MM.1S (cell line): Measurements from ENCODE around the gene CRNKL1.

Experiments used
- DNase-seq: peaks from one replicate; pipeline ENCODE4 v3.0.0-alpha.2; 2015
- H2AFZ ChIP-seq: fragments of 300-600 bp; sonication (generic); 2 replicates; pipeline ENCODE4 v1.6.0; 2016; ENCODE audit warnings: antibody characterized with exemption, low read length
- H3F3A ChIP-seq: fragments of 300-600 bp; sonication (generic); 2 replicates; pipeline ENCODE4 v1.6.1; 2016; ENCODE audit warnings: mild to moderate bottlenecking, antibody characterized with exemption, low read length, moderate library complexity, mixed read lengths; ENCODE audit not compliant: insufficient read depth
- H3K27ac ChIP-seq: fragments of 300-600 bp; sonication (generic); 2 replicates; pipeline ENCODE4 v1.5.1; 2016; ENCODE audit warnings: mild to moderate bottlenecking, low read length
- H3K27me3 ChIP-seq: fragments of 300-600 bp; sonication (generic); replicated peaks from 2 replicates; pipeline ENCODE4 v1.6.0; 2016; ENCODE audit warnings: low read length; ENCODE audit not compliant: insufficient read depth
- H3K36me3 ChIP-seq: fragments of 300-600 bp; sonication (generic); replicated peaks from 2 replicates; pipeline ENCODE4 v1.6.1; 2016; ENCODE audit warnings: mild to moderate bottlenecking, low read length, mixed read lengths; ENCODE audit not compliant: insufficient read depth
- H3K4me1 ChIP-seq: fragments of 300-600 bp; sonication (generic); 2 replicates; pipeline ENCODE4 v1.6.1; 2016; ENCODE audit warnings: low read length, mixed read lengths
- H3K4me2 ChIP-seq: fragments of 300-600 bp; sonication (generic); 2 replicates; pipeline ENCODE4 v1.6.0; 2016; ENCODE audit warnings: low read depth, low read length
- H3K4me3 ChIP-seq: fragments of 300-600 bp; sonication (generic); 2 replicates; pipeline ENCODE4 v1.5.1; 2016; ENCODE audit warnings: low read length, mixed read lengths
- H3K79me2 ChIP-seq: fragments of 300-600 bp; sonication (generic); 2 replicates; pipeline ENCODE4 v1.6.1; 2016; ENCODE audit warnings: mixed run types, low read length, mixed read lengths
- H3K9ac ChIP-seq: fragments of 300-600 bp; sonication (generic); 2 replicates; pipeline ENCODE4 v1.6.1; 2016; ENCODE audit warnings: low read length, mixed read lengths
- H3K9me2 ChIP-seq: fragments of 300-600 bp; sonication (generic); replicated peaks from 2 replicates; pipeline ENCODE4 v1.6.1; 2016; ENCODE audit warnings: mild to moderate bottlenecking, low read length, mixed read lengths; ENCODE audit not compliant: insufficient read depth
- H3K9me3 ChIP-seq: fragments of 300-600 bp; sonication (generic); replicated peaks from 2 replicates; pipeline ENCODE4 v1.6.1; 2016; ENCODE audit warnings: mild to moderate bottlenecking, low read length, mixed read lengths; ENCODE audit not compliant: insufficient read depth
- H4K20me1 ChIP-seq: fragments of 300-600 bp; sonication (generic); 2 replicates; pipeline ENCODE4 v1.6.1; 2016; ENCODE audit warnings: mild to moderate bottlenecking, low read length, moderate library complexity, mixed read lengths; ENCODE audit not compliant: insufficient read depth
- CTCF ChIP-seq: fragments of 300-600 bp; sonication (generic); IDR thresholded peaks from 2 replicates; pipeline ENCODE4 v1.5.1; 2016; ENCODE audit warnings: antibody characterized with exemption, low read length, mixed read lengths
- EZH2 ChIP-seq: fragments of 300-600 bp; sonication (generic); optimal IDR thresholded peaks from 2 replicates; pipeline ENCODE3; 2017; ENCODE audit warnings: low read depth, mild to moderate bottlenecking, antibody characterized with exemption, low read length, mixed read lengths
- EZH2phosphoT487 ChIP-seq: fragments of 300-600 bp; sonication (generic); IDR thresholded peaks from 2 replicates; pipeline ENCODE4 v1.6.1; 2018; ENCODE audit warnings: antibody characterized with exemption, low read length

CRNKL1 gene

DNA sequence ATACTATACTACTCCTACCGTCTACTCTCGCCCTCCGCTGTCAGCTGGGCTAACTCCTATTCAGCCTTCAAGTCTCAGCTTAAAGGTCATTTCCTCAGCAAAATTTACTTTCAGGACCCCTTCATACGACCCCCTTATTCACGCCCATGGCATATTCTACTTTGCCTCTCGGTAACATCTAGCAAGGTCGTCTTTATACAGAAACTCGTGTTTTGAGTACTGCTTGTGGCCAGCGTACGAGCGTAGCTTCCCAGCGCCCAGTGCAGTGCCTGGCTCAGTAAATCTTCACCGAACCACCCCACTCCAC lies 546 bp downstream of the CRNKL1 start:
- Histone ChIP-seq H3F3A (0 out of 2 replicates have a peak, but pooled peaks cover 4% of the 10 kb centered on the region), H3K9me3 (no peaks in the 10 kb centered on the region), H4K20me1 (no peaks in the 10 kb centered on the region), H3K9me2 (no peaks in the 10 kb centered on the region), H3K36me3 (peaks cover 20% of the 10 kb centered on the region; the same call in 1 of the 2 replicates), H3K9ac (peak overlapping the region; percentile 93), H2AFZ (peak overlapping the region; percentile 78), H3K4me3 (peak overlapping the region; percentile 93), H3K4me1 (peaks cover 17% of the 10 kb centered on the region; the same call in 1 of the 2 replicates), H3K27me3 (no peaks in the 10 kb centered on the region), H3K27ac (peak overlapping the region; percentile 92), H3K4me2 (peak overlapping the region; percentile 80), H3K79me2 (peaks cover 30% of the 10 kb centered on the region)
- no peak for DNase-seq
- TF ChIP-seq EZH2 (no peak), EZH2phosphoT487 (no peak), CTCF (no peak)

DNA sequence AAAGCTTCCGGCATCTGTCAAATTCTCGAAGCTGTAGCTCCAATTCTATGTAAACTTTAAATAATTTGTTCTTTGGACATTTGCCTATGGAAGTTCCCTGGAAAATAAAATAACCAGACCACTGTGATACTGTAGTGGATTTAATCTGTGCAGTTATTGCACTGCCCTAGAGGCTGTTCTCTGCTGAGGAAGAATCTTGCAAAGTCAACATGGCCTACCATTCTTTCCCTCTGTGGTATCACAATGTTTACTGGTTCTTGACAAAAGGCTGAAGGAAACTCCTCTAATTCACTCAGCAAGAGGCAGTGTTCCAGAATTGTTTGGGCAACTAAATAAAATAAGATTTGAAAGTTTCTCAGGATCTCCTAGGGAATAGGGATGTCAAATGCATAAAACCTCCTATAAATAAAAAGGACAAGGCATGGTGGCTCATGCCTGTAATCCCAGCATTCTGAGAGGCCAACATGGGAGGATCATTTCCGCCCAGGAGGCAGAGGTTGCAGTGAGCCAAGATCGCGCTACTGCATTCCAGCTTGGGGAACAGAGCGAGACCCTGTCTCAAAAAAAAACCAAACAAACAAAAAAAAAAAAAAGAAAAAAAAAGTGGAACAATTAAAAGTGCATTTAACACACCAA lies 12.4 kb downstream of the CRNKL1 start:
- Histone ChIP-seq H3K9ac (no peak overlapping the region), H3K27me3 (no peaks in the 10 kb centered on the region), H3F3A (no peaks in the 10 kb centered on the region), H3K9me2 (no peaks in the 10 kb centered on the region), H3K4me3 (no peak overlapping the region), H3K9me3 (no peaks in the 10 kb centered on the region), H3K4me2 (no peak overlapping the region), H2AFZ (no peak overlapping the region), H4K20me1 (no peaks in the 10 kb centered on the region), H3K79me2 (no peaks in the 10 kb centered on the region), H3K4me1 (no peaks in the 10 kb centered on the region), H3K36me3 (peaks cover 23% of the 10 kb centered on the region), H3K27ac (no peak overlapping the region)
- TF ChIP-seq CTCF: no peak
- no peak for TF ChIP-seq EZH2
- TF ChIP-seq EZH2phosphoT487: no peak
- DNase-seq: no peak

DNA sequence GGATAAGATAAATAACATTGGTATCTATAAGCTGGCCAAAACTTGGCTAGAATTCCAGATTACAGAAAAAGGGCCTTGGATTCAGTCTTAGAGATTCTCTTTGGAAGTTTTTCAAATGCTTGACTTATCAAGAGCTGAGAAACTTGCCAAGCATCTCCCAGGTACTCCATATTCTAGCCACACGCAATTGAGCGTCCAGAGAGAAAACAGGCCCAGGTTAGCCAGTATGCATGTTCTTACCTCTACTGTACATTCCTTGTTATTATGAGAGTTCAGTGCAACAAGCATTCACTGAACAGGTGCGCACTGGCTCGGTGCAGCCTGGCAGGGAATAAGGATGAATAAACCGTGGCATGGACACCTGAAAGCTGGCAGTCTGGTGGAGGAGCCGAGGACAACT lies 13.7 kb downstream of the CRNKL1 start:
- H3K27ac ChIP-seq: no peak overlapping the region
- H3K9me3 ChIP-seq: no peaks in the 10 kb centered on the region
- H3K4me2 ChIP-seq: no peak overlapping the region
- no peaks in the 10 kb centered on the region for H3K27me3 ChIP-seq
- H4K20me1 ChIP-seq: no peaks in the 10 kb centered on the region
- H3K4me1 ChIP-seq: no peaks in the 10 kb centered on the region
- TF ChIP-seq EZH2phosphoT487: no peak
- no peak for TF ChIP-seq EZH2
- no peak for TF ChIP-seq CTCF
- no peak overlapping the region for H2AFZ ChIP-seq
- no peaks in the 10 kb centered on the region for H3K79me2 ChIP-seq
- H3K4me3 ChIP-seq: no peak overlapping the region
- H3K9me2 ChIP-seq: no peaks in the 10 kb centered on the region
- peaks cover 21% of the 10 kb centered on the region for H3K36me3 ChIP-seq
- no peak for DNase-seq
- H3F3A ChIP-seq: no peaks in the 10 kb centered on the region
- H3K9ac ChIP-seq: no peak overlapping the region
